ENCODE results near the gene KAT14. TPM values are rescaled to one million over a fixed set of nuclear protein-coding genes. Genes with fewer than 3 reads are reported as not detected.
"Not testable (repeated sequence)": the region's sequence is repeated elsewhere in the genome, so short reads cannot be mapped to it uniquely, and the experiment has no call there.

Gene KAT14
- total RNA-seq, 4 donors from 2014 or later: 13.2 to 22.0 (median 18.6) TPM

DNA sequence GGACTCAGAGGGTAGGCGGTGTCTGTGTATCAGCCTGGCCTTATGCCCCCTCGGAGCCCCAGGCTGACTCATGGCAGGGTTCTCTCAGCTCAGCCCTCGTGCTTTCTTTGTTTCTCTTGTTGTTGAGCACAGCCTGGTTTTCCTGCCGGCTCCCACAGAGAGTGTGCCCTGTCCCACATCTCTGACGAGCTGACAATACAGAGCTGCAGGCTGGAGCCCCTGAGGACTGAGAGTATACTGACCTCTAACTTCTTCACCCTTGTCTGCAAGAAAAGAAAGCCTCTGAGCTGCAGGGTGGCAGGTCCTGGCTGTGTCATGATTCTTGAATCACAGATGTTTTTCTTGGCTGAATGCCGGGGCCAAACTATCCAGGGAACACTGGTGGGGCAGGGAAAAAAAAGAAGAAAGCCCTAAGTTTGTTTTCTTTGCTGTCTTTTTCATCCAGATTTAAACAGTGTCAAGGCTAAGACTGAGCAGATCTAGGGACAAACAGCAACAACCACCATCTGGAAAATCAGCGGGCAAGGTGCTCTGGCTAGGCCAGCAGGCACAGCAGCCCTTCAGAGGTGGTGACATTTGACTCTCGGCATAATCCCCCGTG, 87.4 kb downstream of the KAT14 start:
- Histone ChIP-seq H3K4me1 (peaks cover 17% of the 10 kb centered on the region), H3K27me3 (no peaks in the 10 kb centered on the region), H3K4me3 (no peak overlapping the region), H3K36me3 (no peaks in the 10 kb centered on the region), H3K9me3 (no peaks in the 10 kb centered on the region), H3K27ac (peak overlapping the region; percentile 56)
- no peak for DNase-seq (ENCODE audit: low spot score in 2 of 2)
- TF ChIP-seq EP300 (IDR thresholded peaks at IDR 0.05) (no peak), CTCF (IDR thresholded peaks at IDR 0.05) (no peak), POLR2A (IDR thresholded peaks at IDR 0.05) (no peak), POLR2AphosphoS5 (IDR thresholded peaks at IDR 0.05) (no peak)
- WGBS: 13% methylated on average over 9 of the region's 9 CpGs

DNA sequence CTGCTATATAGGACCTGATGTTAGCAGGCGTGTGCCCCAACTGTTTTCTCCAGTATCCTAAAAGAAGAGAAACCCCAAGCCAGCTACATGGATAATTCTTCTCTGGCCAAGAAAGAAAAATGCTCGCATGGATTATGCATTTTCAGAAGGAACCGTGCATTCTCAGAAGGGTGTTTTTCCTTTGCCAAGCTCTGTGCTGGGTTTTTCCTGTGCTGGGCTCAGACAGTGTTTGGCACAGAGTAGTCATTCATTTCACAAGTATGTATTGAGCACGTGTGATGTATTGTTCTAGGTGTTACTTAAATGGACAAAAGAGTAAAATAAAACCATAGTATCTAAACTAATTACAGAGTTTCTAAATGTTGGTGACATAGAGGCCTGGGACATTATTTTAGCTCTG, 88.0 kb downstream of the KAT14 start:
- DNase-seq (ENCODE audit: low spot score in 2 of 2): no peak

DNA sequence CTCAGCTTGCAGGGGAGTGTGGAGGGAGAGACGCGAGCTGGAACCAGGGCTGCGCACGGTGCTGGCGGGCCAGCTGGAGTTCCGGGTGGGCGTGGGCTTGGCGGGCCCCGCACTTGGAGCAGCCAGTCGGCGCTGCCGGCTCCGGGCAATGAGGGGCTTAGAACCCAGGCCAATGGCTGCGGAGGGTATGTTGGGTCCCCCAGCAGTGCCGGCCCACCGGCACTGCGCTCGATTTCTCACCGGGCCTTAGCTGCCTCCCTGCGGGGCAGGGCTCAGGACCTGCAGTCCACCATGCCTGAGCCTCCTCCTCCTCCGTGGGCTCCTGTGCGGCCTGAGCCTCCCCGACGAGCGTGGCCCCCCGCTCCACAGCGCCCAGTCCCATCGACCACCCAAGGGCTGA, 89.1 kb downstream of the KAT14 start:
- not testable (repeated sequence) for DNase-seq (ENCODE audit: low spot score in 2 of 2); H3K36me3 ChIP-seq; H3K27me3 ChIP-seq; H3K9me3 ChIP-seq; H3K27ac ChIP-seq; H3K4me3 ChIP-seq
- H3K4me1 ChIP-seq: peaks cover 17% of the 10 kb centered on the region
- 90% methylated on average over 8 of the region's 28 CpGs for WGBS

More for the DNA sequence above, 88.0 kb downstream of the KAT14 start:
- Histone ChIP-seq H3K27me3 (no peaks in the 10 kb centered on the region), H3K4me1 (peaks cover 17% of the 10 kb centered on the region), H3K9me3 (no peaks in the 10 kb centered on the region), H3K4me3 (no peak overlapping the region), H3K36me3 (no peaks in the 10 kb centered on the region), H3K27ac (peak overlapping the region; percentile 56)
- no peak for TF ChIP-seq EP300 (IDR thresholded peaks at IDR 0.05)
- no peak for TF ChIP-seq CTCF (IDR thresholded peaks at IDR 0.05)
- TF ChIP-seq POLR2A (IDR thresholded peaks at IDR 0.05): no peak
- no peak for TF ChIP-seq POLR2AphosphoS5 (IDR thresholded peaks at IDR 0.05)
- WGBS: 18% methylated on average over 4 of the region's 4 CpGs

DNA sequence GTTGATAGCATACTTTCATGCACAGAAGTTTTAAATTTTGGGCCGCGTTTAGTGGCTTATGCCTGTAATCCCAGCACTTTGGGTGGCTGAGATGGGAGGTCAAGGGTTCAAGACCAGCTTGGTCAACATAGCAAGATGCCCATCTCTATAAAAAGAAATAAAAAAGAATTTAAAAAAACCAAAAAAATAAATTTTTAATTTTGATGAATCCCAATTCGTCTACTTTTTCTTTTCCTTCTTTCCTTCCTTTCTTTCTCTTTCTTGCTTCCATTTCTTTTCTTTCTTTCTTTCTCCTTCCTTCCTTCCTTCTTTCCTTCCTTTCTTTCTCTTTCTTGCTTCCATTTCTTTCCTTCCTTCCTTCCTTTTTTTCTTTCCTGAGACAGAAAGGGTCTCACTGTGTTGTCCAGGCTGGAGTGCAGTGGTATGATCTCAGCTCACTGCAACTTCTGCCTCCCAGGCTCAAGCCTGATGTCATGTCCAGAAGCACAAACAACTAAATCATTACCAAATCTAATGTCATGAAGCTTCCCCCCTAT, 95.8 kb downstream of the KAT14 start:
- no peak for TF ChIP-seq CTCF (IDR thresholded peaks at IDR 0.05)
- TF ChIP-seq POLR2A (IDR thresholded peaks at IDR 0.05): no peak
- WGBS: 59% methylated on average over 3 of the region's 3 CpGs
- H3K27me3 ChIP-seq: no peaks in the 10 kb centered on the region

More for the DNA sequence above, 95.8 kb downstream of the KAT14 start:
- no peaks in the 10 kb centered on the region for H3K36me3 ChIP-seq
- H3K27ac ChIP-seq: no peak overlapping the region
- H3K4me1 ChIP-seq: no peaks in the 10 kb centered on the region
- no peak overlapping the region for H3K4me3 ChIP-seq
- no peaks in the 10 kb centered on the region for H3K9me3 ChIP-seq
- no peak for DNase-seq (ENCODE audit: low spot score in 2 of 2)

Other genes with a start within 250 kb of the KAT14 start
- 100 to 1,000 TPM in 1 of 4 donors, 10 to 100 TPM in 3; 49.9 to 114 (median 64.5) TPM for gene SNX5, start 169.1 kb upstream of the KAT14 start, total RNA-seq
- 10 to 100 TPM; 30.2 to 68.1 (median 32.8) TPM for gene MGME1, start 168.8 kb upstream of the KAT14 start, total RNA-seq
- gene OVOL2, start 79.9 kb upstream of the KAT14 start, total RNA-seq: 10 to 100 TPM; 16.9 to 53.8 (median 24.8) TPM
- gene PET117, start within 50 bp of the KAT14 start, total RNA-seq: 10 to 100 TPM; 12.3 to 20.3 (median 17.7) TPM
- gene ZNF133, start 150.7 kb downstream of the KAT14 start, total RNA-seq: 10 to 100 TPM; 14.7 to 37.3 (median 21.0) TPM